K562 (cell line): ENCODE measurements around the gene MITF. TPM values are rescaled to one million over a fixed set of nuclear protein-coding genes. Genes with fewer than 3 reads are reported as not detected.

Source experiments
- ATAC-seq: fragments of 200-7000 bp; cut with Tn5 transposase; 3 replicates; pipeline ENCODE4 v1.9.1; 2020; ENCODE audit warnings: moderate library complexity
- BruUV-seq: library from RNA; stranded (reverse); fragments of 400-500 nt; replicated peaks from 2 replicates; lab custom pipeline; 2021; lab: Mats Ljungman, UMichigan
- CTCF ChIA-PET: fragments of 300-600 bp; formaldehyde crosslinking; extraction: SDS; loops from one replicate; lab custom pipeline; 2021; ENCODE audit warnings: low intra/inter-chr PET ratio; lab: Yijun Ruan, JAX
- POLR2A ChIA-PET: fragments of 300-600, 350-650 bp; sonication (Branson Sonifier 250); formaldehyde crosslinking; extraction: SDS; loops from one replicate; lab custom pipeline; 2021; ENCODE audit warnings: antibody characterized with exemption, inconsistent platforms; lab: Yijun Ruan, JAX
- DNase-seq, 4 experiments: peaks; one replicate each; pipeline versions ENCODE4 v3.0.0 to v3.0.0-alpha.2; 2011 to 2018; ENCODE audit warnings: low spot score in 3 of 4, mixed read lengths in 3 of 4; ENCODE audit errors: extremely low read depth in 1 of 4
- FAIRE-seq: peaks from 2 replicates; lab custom pipeline; 2011; peaks lifted over from hg19 to GRCh38; lab: Jason Lieb, UNC
- H2AFZ ChIP-seq: 2 replicates; pipeline ENCODE4 v1.6.0; 2011; ENCODE audit warnings: low read depth, low read length, control low read depth, inconsistent platforms
- H3K27ac ChIP-seq: fragments of 200-600 bp; 3 replicates; pipeline ENCODE4 v1.8.0; 2011; ENCODE audit warnings: low read depth, mild to moderate bottlenecking, control low read depth, inconsistent platforms, low read length, moderate library complexity, mixed read lengths; ENCODE audit errors: extremely low read depth
- H3K27me3 ChIP-seq, 2 experiments: fragments of 300-600 bp in 1 of 2; 2 replicates in 1 of 2; 3 replicates in 1 of 2; pipeline versions ENCODE4 v1.6.0 to v1.8.0; 2011; ENCODE audit warnings: inconsistent platforms in 2 of 2, low read length in 2 of 2, mild to moderate bottlenecking in 1 of 2, mixed read lengths in 1 of 2, moderate library complexity in 1 of 2; ENCODE audit not compliant: control insufficient read depth in 2 of 2, insufficient read depth in 2 of 2
- H3K36me3 ChIP-seq: fragments of 300-600 bp; 3 replicates; pipeline ENCODE4 v1.8.0; 2011; ENCODE audit warnings: mild to moderate bottlenecking, low read length, inconsistent platforms; ENCODE audit not compliant: control insufficient read depth, insufficient read depth
- H3K4me1 ChIP-seq, 2 experiments: fragments of 200-600 bp in 1 of 2; replicated peaks in 1 of 2; 2 replicates in 1 of 2; 3 replicates in 1 of 2; pipeline versions ENCODE4 v1.5.1 to v1.8.0; 2011; ENCODE audit warnings: inconsistent platforms in 2 of 2, low read length in 2 of 2, mild to moderate bottlenecking in 1 of 2, mixed read lengths in 1 of 2, moderate library complexity in 1 of 2; ENCODE audit not compliant: control insufficient read depth in 2 of 2, insufficient read depth in 2 of 2
- H3K4me2 ChIP-seq: 2 replicates; pipeline ENCODE4 v1.6.1; 2011; ENCODE audit warnings: low read length, control low read depth, inconsistent platforms, mixed read lengths; ENCODE audit not compliant: insufficient read depth
- H3K4me3 ChIP-seq: fragments of 200-600 bp; sonication (generic), shearing (Covaris generic); 2 replicates; pipeline ENCODE4 v1.5.1; 2016; ENCODE audit warnings: control low read depth, inconsistent platforms
- H3K79me2 ChIP-seq: fragments of 200-600 bp; 3 replicates; pipeline ENCODE4 v1.8.0; 2011; ENCODE audit warnings: low read length, inconsistent platforms; ENCODE audit not compliant: control insufficient read depth, insufficient read depth
- H3K9ac ChIP-seq, 2 experiments: 2 replicates each; pipeline versions ENCODE4 v1.6.0 to v1.6.1; 2011; ENCODE audit warnings: low read depth in 2 of 2, low read length in 2 of 2, control low read depth in 1 of 2, inconsistent platforms in 1 of 2, mild to moderate bottlenecking in 1 of 2, mixed read lengths in 1 of 2; ENCODE audit not compliant: insufficient read depth in 1 of 2
- H3K9me1 ChIP-seq: one replicate; pipeline ENCODE4 v1.6.0; 2011; ENCODE audit warnings: inconsistent platforms, mild to moderate bottlenecking, low read length, moderate library complexity; ENCODE audit not compliant: control insufficient read depth, insufficient read depth
- H3K9me3 ChIP-seq: replicated peaks from 2 replicates; pipeline ENCODE4 v1.5.1; 2011; ENCODE audit warnings: low read depth, low read length, inconsistent platforms; ENCODE audit not compliant: control insufficient read depth, insufficient read depth
- H4K20me1 ChIP-seq: replicated peaks from 2 replicates; pipeline ENCODE4 v1.6.1; 2011; ENCODE audit warnings: low read length, inconsistent platforms, mixed read lengths; ENCODE audit not compliant: control insufficient read depth, insufficient read depth
- ARID1B ChIP-seq: fragments of 450-650 bp; IDR thresholded peaks from 2 replicates; pipeline ENCODE4 v1.6.1; 2016; ENCODE audit warnings: antibody characterized with exemption, mild to moderate bottlenecking, inconsistent platforms
- CBX8 ChIP-seq: fragments of 200-600 bp; sonication (generic); IDR thresholded peaks from 2 replicates; pipeline ENCODE4 v1.6.1; 2012; ENCODE audit warnings: borderline replicate concordance, mixed run types, low read depth, mild to moderate bottlenecking, moderate library complexity, mixed read lengths, low read length, control low read depth, inconsistent platforms; ENCODE audit not compliant: poor library complexity, severe bottlenecking; ENCODE audit errors: extremely low read depth
- FOSL1 ChIP-seq: fragments of 200-800 bp; sonication (Bioruptor generic); conservative IDR thresholded peaks from 2 replicates; pipeline ENCODE4 v1.6.1; 2016; ENCODE audit warnings: missing genetic modification characterization, missing compliant biosample characterization
- HNRNPL ChIP-seq: fragments of 200-400 bp; formaldehyde crosslinking; IDR thresholded peaks from 2 replicates; pipeline ENCODE4 v1.6.1; 2017; ENCODE audit warnings: low read depth, mild to moderate bottlenecking, low read length
- MECOM ChIP-seq: fragments of 250-450 bp; sonication (Bioruptor Pico); IDR thresholded peaks from 2 replicates; pipeline ENCODE4 v1.8.0; 2022; ENCODE audit warnings: inconsistent platforms
- MYNN ChIP-seq, 2 experiments: sonication (generic); formaldehyde crosslinking in 1 of 2; IDR thresholded peaks; 2 replicates each; pipeline versions ENCODE4 v1.5.0 to v1.6.1; 2016 to 2020; ENCODE audit warnings: antibody characterized with exemption in 1 of 2, missing genetic modification reagents in 1 of 2
- ZNF347 ChIP-seq: fragments of 450-650 bp; formaldehyde crosslinking; IDR thresholded peaks from 2 replicates; pipeline ENCODE4 v1.4.0; 2020; ENCODE audit warnings: low read depth, mild to moderate bottlenecking, moderate library complexity
- ZNF589 ChIP-seq: fragments of 200-800 bp; sonication (Bioruptor generic); IDR thresholded peaks from 2 replicates; pipeline ENCODE4 v1.6.1; 2016; ENCODE audit warnings: low read depth, missing genetic modification characterization, missing compliant biosample characterization
- WGBS: fragments of 100-300 bp; shearing (Covaris generic); methylation state at CpG from one replicate; pipeline ENCODE4 v1.1.6; 2016; ENCODE audit warnings: low coverage, mixed read lengths; ENCODE audit not compliant: insufficient coverage; ENCODE audit errors: missing lambda C conversion rate; 5-methylcytosine and 5-hydroxymethylcytosine counted together
- in situ Hi-C: fragments of 300-500 bp; cut with MboI; formaldehyde crosslinking; loops from 4 replicates; pipeline ENCODE4 v1.15.0; 2018; ENCODE audit warnings: inconsistent platforms, mixed read lengths
- intact Hi-C: fragments of 100-400 bp; cut with micrococcal nuclease; formaldehyde crosslinking; loops from 2 replicates; pipeline ENCODE4 v1.14.2; 2022
- polyA plus RNA-seq, 8 experiments: library from polyadenylated mRNA; depleted of rRNA in 4 of 8; stranded (reverse) in 5 of 8; unstranded in 3 of 8; fragments of >200 nt; fragmentation: Nextera tagmentation in 2 of 8; fragmentation: Illumina TruSeq in 1 of 8; extraction: Ambion mirVana in 2 of 8; extraction: Trizol in 1 of 8; gene quantifications; 2 replicates each; pipeline versions ENCODE4 v1.2.1 to v1.2.3, GENCODE V29; 2011 to 2014; ENCODE audit warnings: inconsistent platforms in 1 of 8, missing spikeins in 1 of 8
- total RNA-seq, 7 experiments: library from RNA; depleted of rRNA in 6 of 7; stranded (reverse); fragments of >200 nt in 6 of 7; fragmentation: Illumina TruSeq in 2 of 7; extraction: Trizol in 2 of 7; gene quantifications; 2 replicates each; pipeline versions ENCODE4 v1.2.1 to v1.2.3, GENCODE V29; 2011 to 2021; ENCODE audit warnings: low replicate concordance in 1 of 7
- TF ChIP-seq, protein P1 (sequence below): fragments of 450-650 bp; formaldehyde crosslinking; IDR thresholded peaks from 2 replicates; pipeline ENCODE4 v1.4.0; 2022; ENCODE audit warnings: missing genetic modification characterization
- TF ChIP-seq, protein P2 (sequence below): fragments of 450-650 bp; IDR thresholded peaks from 2 replicates; pipeline ENCODE4 v1.6.1; 2018; ENCODE audit not compliant: partially characterized antibody
- TF ChIP-seq, protein P3 (sequence below): fragments of 250-450 bp; sonication (Bioruptor Pico); IDR thresholded peaks from 2 replicates; pipeline ENCODE4 v1.5.0; 2021
- TF ChIP-seq, protein P4 (sequence below): sonication (generic); IDR thresholded peaks from 2 replicates; pipeline ENCODE4 v1.6.1; 2016

The MITF gene
- total and polyA plus RNA-seq, 9 of the 15 experiments (the other 6 are each of a cell fraction or from before 2014, with no cell fraction given), result 5.6 to 14.9 (median 11.1) TPM

DNA sequence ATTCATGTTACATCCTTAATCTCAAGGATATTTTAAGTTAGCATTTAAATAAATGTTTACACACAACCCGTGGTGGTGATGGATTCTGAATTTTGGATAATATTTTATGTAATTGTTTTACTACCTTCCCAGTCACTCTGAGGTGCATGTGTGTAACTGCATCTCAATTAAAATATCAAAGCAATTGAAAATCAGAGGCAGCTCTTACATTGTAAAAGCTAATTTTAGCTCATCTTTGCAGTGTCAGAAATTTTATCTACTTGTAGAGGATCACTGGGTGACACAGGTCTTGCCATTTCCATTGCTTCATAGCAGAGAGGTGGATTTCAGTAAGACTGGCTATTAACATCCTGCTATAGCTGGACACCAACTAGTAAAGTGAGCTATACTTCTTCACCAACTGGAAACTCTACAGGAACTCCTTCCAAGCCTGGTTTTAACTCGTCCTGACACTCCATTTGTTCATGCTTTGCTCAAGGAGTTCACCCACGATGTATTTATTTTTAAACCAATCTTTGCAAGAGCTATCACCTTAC, 19.6 kb upstream of the MITF start:
- no peaks in the 10 kb centered on the region for H3K9me1 ChIP-seq
- no peaks in the 10 kb centered on the region for H4K20me1 ChIP-seq
- no peak overlapping the region for H3K9ac ChIP-seq
- no peaks in the 10 kb centered on the region for H3K36me3 ChIP-seq
- in situ Hi-C loops, result no loop called here
- H3K9me3 ChIP-seq, result no peaks in the 10 kb centered on the region; the same call in 1 of the 2 replicates
- FAIRE-seq, result no peak
- ATAC-seq, result peak; percentile 17
- intact Hi-C loops, result loop anchor here (2.0 kb wide), 1 partner anchor 29 kb away; no protein-coding TSS in a partner anchor
- no peaks in the 10 kb centered on the region for H3K79me2 ChIP-seq
- H3K27me3 ChIP-seq, result no peaks in the 10 kb centered on the region
- peak overlapping the region; percentile 16; the same call in 1 of the 2 replicates for H3K4me2 ChIP-seq
- no peak overlapping the region for H3K4me3 ChIP-seq
- BruUV-seq, result no TSS peak
- CTCF ChIA-PET, result no interaction called here
- DNase-seq, result no peak
- POLR2A ChIA-PET, result interaction anchor here (0.7 to 1.0 kb wide), 2 partner anchors 21 to 23 kb away, joined by 3 read pairs; no protein-coding TSS in a partner anchor
- peak overlapping the region; percentile 65; the same call in 1 of the 3 replicates for H3K27ac ChIP-seq
- WGBS, result 3% methylated on average over 3 of the region's 3 CpGs
- H3K4me1 ChIP-seq, result peaks cover 14 to 37% of the 10 kb centered on the region in 2 experiments
- H2AFZ ChIP-seq, result peak overlapping the region; percentile 91
- TF ChIP-seq ARID1B (no peak), MECOM (no peak), CBX8 (no peak), HNRNPL (no peak), ZNF589 (CRISPR knock-in tag) (no peak), MYNN (IDR thresholded peaks at IDR 0.05) (no peak), MYNN (CRISPR knock-in tag; IDR thresholded peaks at IDR 0.05) (no peak), FOSL1 (peak; percentile 64; the same call in 1 of the 2 replicates), ZNF347 (no peak)
- TF ChIP-seq, protein P1, sequence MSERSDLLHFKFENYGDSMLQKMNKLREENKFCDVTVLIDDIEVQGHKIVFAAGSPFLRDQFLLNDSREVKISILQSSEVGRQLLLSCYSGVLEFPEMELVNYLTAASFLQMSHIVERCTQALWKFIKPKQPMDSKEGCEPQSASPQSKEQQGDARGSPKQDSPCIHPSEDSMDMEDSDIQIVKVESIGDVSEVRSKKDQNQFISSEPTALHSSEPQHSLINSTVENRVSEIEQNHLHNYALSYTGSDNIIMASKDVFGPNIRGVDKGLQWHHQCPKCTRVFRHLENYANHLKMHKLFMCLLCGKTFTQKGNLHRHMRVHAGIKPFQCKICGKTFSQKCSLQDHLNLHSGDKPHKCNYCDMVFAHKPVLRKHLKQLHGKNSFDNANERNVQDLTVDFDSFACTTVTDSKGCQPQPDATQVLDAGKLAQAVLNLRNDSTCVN (CRISPR knock-in tag), result no peak
- TF ChIP-seq, protein P2, sequence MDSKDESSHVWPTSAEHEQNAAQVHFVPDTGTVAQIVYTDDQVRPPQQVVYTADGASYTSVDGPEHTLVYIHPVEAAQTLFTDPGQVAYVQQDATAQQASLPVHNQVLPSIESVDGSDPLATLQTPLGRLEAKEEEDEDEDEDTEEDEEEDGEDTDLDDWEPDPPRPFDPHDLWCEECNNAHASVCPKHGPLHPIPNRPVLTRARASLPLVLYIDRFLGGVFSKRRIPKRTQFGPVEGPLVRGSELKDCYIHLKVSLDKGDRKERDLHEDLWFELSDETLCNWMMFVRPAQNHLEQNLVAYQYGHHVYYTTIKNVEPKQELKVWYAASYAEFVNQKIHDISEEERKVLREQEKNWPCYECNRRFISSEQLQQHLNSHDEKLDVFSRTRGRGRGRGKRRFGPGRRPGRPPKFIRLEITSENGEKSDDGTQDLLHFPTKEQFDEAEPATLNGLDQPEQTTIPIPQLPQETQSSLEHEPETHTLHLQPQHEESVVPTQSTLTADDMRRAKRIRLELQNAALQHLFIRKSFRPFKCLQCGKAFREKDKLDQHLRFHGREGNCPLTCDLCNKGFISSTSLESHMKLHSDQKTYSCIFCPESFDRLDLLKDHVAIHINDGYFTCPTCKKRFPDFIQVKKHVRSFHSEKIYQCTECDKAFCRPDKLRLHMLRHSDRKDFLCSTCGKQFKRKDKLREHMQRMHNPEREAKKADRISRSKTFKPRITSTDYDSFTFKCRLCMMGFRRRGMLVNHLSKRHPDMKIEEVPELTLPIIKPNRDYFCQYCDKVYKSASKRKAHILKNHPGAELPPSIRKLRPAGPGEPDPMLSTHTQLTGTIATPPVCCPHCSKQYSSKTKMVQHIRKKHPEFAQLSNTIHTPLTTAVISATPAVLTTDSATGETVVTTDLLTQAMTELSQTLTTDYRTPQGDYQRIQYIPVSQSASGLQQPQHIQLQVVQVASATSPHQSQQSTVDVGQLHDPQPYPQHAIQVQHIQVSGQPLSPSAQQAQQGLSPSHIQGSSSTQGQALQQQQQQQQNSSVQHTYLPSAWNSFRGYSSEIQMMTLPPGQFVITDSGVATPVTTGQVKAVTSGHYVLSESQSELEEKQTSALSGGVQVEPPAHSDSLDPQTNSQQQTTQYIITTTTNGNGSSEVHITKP, result peak; percentile 76
- TF ChIP-seq, protein P3, sequence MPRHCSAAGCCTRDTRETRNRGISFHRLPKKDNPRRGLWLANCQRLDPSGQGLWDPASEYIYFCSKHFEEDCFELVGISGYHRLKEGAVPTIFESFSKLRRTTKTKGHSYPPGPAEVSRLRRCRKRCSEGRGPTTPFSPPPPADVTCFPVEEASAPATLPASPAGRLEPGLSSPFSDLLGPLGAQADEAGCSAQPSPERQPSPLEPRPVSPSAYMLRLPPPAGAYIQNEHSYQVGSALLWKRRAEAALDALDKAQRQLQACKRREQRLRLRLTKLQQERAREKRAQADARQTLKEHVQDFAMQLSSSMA (CRISPR knock-in tag), result no peak
- TF ChIP-seq, protein P4, sequence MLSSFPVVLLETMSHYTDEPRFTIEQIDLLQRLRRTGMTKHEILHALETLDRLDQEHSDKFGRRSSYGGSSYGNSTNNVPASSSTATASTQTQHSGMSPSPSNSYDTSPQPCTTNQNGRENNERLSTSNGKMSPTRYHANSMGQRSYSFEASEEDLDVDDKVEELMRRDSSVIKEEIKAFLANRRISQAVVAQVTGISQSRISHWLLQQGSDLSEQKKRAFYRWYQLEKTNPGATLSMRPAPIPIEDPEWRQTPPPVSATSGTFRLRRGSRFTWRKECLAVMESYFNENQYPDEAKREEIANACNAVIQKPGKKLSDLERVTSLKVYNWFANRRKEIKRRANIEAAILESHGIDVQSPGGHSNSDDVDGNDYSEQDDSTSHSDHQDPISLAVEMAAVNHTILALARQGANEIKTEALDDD, result peak; percentile 42
